NCI-H2227 (cell line): ENCODE measurements around the gene BCL3.

Source experiments
- DNase-seq: peaks from one replicate; lab custom pipeline; 2025; ENCODE audit not compliant: unreplicated experiment; lab: John Stamatoyannopoulos, UW

Gene BCL3

GRCh38 chr19:44741258-44741731 is 7.2 kb upstream of the BCL3 start:
- DNase-seq = no peak

- DNase-seq = peak; percentile 17
Observed at GRCh38 chr19:44741841-44742329, 6.6 kb upstream of the BCL3 start.

- DNase-seq = no peak
Observed at GRCh38 chr19:44742330-44743061, 6.0 kb upstream of the BCL3 start.

GRCh38 chr19:44744871-44745332 is 3.6 kb upstream of the BCL3 start:
- no peak for DNase-seq

- DNase-seq = peak; percentile 19
Observed at GRCh38 chr19:44745341-44745831, 3.1 kb upstream of the BCL3 start.

- DNase-seq = no peak
Observed at GRCh38 chr19:44745887-44746600, 2.5 kb upstream of the BCL3 start.

GRCh38 chr19:44746616-44746945 is 1.9 kb upstream of the BCL3 start:
- no peak for DNase-seq

- peak; percentile 64 for DNase-seq
Observed at GRCh38 chr19:44746946-44747738, 1.4 kb upstream of the BCL3 start.

- DNase-seq = no peak
Observed at GRCh38 chr19:44747739-44748425, 626 bp upstream of the BCL3 start.

- DNase-seq = no peak
Observed at GRCh38 chr19:44749292-44749691, 784 bp downstream of the BCL3 start.

GRCh38 chr19:44749994-44750393 is 1.5 kb downstream of the BCL3 start:
- no peak for DNase-seq

GRCh38 chr19:44752123-44752815 is 3.8 kb downstream of the BCL3 start:
- no peak for DNase-seq

GRCh38 chr19:44752816-44753625 is 4.5 kb downstream of the BCL3 start:
- peak; percentile 27 for DNase-seq

- DNase-seq = no peak
Observed at GRCh38 chr19:44753626-44753931, 5.1 kb downstream of the BCL3 start.

GRCh38 chr19:44753932-44754749 is 5.6 kb downstream of the BCL3 start:
- DNase-seq = peak; percentile 27

GRCh38 chr19:44754750-44755080 is 6.2 kb downstream of the BCL3 start:
- DNase-seq = no peak

- DNase-seq = no peak
Observed at GRCh38 chr19:44755219-44755618, 6.7 kb downstream of the BCL3 start.

- DNase-seq = no peak
Observed at GRCh38 chr19:44756089-44756562, 7.6 kb downstream of the BCL3 start.
